ENCODE data around the gene AGBL5.

AGBL5 gene

GRCh38 chr2:27084297-27085061 is 33.0 kb downstream of the AGBL5 start:
- Histone ChIP-seq H3K9ac (ENCODE audit: low read length) (no peak overlapping the region), H3K79me2 (ENCODE audit: insufficient read depth, low read length) (no peaks in the 10 kb centered on the region), H3K9me3 (ENCODE audit: low read length) (no peaks in the 10 kb centered on the region), H2AFZ (ENCODE audit: low read length) (no peak overlapping the region), H3F3A (ENCODE audit: insufficient read depth, low read length) (no peaks in the 10 kb centered on the region), H3K9me2 (ENCODE audit: low read depth, low read length) (no peaks in the 10 kb centered on the region), H4K20me1 (ENCODE audit: insufficient read depth, low read length) (no peaks in the 10 kb centered on the region), H3K36me3 (ENCODE audit: insufficient read depth, low read length) (no peaks in the 10 kb centered on the region), H3K27me3 (ENCODE audit: insufficient read depth, low read length) (0 out of 2 replicates have a peak, but pooled peaks cover 11% of the 10 kb centered on the region), H3K4me3 (ENCODE audit: low read depth, low read length, poor library complexity, severe bottlenecking) (no peak overlapping the region), H3K4me1 (ENCODE audit: insufficient read depth, low read length, severe bottlenecking) (peaks cover 26% of the 10 kb centered on the region), H3K27ac (ENCODE audit: low read depth, low read length, poor library complexity, severe bottlenecking) (no peak overlapping the region), H3K4me2 (ENCODE audit: low read length) (no peak overlapping the region)
- no peak for TF ChIP-seq CTCF (IDR thresholded peaks at IDR 0.05; ENCODE audit: low read length)
- no peak for TF ChIP-seq EZH2 (IDR thresholded peaks at IDR 0.05; ENCODE audit: borderline replicate concordance, low read length)

- peak overlapping the region; percentile 67 for H3K4me3 ChIP-seq (ENCODE audit: low read depth, low read length, poor library complexity, severe bottlenecking)
- no peak overlapping the region for H2AFZ ChIP-seq (ENCODE audit: low read length)
- H3K9me2 ChIP-seq (ENCODE audit: low read depth, low read length) = no peaks in the 10 kb centered on the region
- H3K79me2 ChIP-seq (ENCODE audit: insufficient read depth, low read length) = no peaks in the 10 kb centered on the region
- H4K20me1 ChIP-seq (ENCODE audit: insufficient read depth, low read length) = no peaks in the 10 kb centered on the region
- peak overlapping the region; percentile 73; the same call in 1 of the 2 replicates for H3K9ac ChIP-seq (ENCODE audit: low read length)
- H3F3A ChIP-seq (ENCODE audit: insufficient read depth, low read length) = no peaks in the 10 kb centered on the region
- no peaks in the 10 kb centered on the region for H3K9me3 ChIP-seq (ENCODE audit: low read length)
- 0 out of 2 replicates have a peak, but pooled peaks cover 11% of the 10 kb centered on the region for H3K27me3 ChIP-seq (ENCODE audit: insufficient read depth, low read length)
- TF ChIP-seq CTCF (IDR thresholded peaks at IDR 0.05; ENCODE audit: low read length) (no peak), EZH2 (IDR thresholded peaks at IDR 0.05; ENCODE audit: borderline replicate concordance, low read length) (no peak)
- H3K27ac ChIP-seq (ENCODE audit: low read depth, low read length, poor library complexity, severe bottlenecking) = no peak overlapping the region
- H3K36me3 ChIP-seq (ENCODE audit: insufficient read depth, low read length) = no peaks in the 10 kb centered on the region
- peaks cover 26% of the 10 kb centered on the region for H3K4me1 ChIP-seq (ENCODE audit: insufficient read depth, low read length, severe bottlenecking)
- peak overlapping the region; percentile 88 for H3K4me2 ChIP-seq (ENCODE audit: low read length)
Measured at GRCh38 chr2:27085062-27085672, 33.7 kb downstream of the AGBL5 start.

DNA sequence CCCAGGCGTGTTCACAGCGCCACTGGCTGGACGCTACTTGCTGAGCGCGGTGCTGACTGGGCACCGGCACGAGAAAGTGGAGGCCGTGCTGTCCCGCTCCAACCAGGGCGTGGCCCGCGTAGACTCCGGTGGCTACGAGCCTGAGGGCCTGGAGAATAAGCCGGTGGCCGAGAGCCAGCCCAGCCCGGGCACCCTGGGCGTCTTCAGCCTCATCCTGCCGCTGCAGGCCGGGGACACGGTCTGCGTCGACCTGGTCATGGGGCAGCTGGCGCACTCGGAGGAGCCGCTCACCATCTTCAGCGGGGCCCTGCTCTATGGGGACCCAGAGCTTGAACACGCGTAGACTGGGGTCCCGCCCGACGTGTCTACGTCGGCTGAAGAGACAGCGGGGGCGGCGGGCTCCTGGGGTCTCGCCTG is 34.2 kb downstream of the AGBL5 start:
- Histone ChIP-seq H3K9ac (ENCODE audit: low read length) (peak overlapping the region; percentile 73), H4K20me1 (ENCODE audit: insufficient read depth, low read length) (no peaks in the 10 kb centered on the region), H3K4me1 (ENCODE audit: insufficient read depth, low read length, severe bottlenecking) (peaks cover 26% of the 10 kb centered on the region), H3F3A (ENCODE audit: insufficient read depth, low read length) (no peaks in the 10 kb centered on the region), H3K27me3 (ENCODE audit: insufficient read depth, low read length) (0 out of 2 replicates have a peak, but pooled peaks cover 11% of the 10 kb centered on the region), H3K36me3 (ENCODE audit: insufficient read depth, low read length) (no peaks in the 10 kb centered on the region), H3K79me2 (ENCODE audit: insufficient read depth, low read length) (no peaks in the 10 kb centered on the region), H3K4me2 (ENCODE audit: low read length) (peak overlapping the region; percentile 88), H3K27ac (ENCODE audit: low read depth, low read length, poor library complexity, severe bottlenecking) (no peak overlapping the region), H2AFZ (ENCODE audit: low read length) (no peak overlapping the region), H3K9me2 (ENCODE audit: low read depth, low read length) (no peaks in the 10 kb centered on the region), H3K4me3 (ENCODE audit: low read depth, low read length, poor library complexity, severe bottlenecking) (peak overlapping the region; percentile 67), H3K9me3 (ENCODE audit: low read length) (no peaks in the 10 kb centered on the region)
- TF ChIP-seq EZH2 (IDR thresholded peaks at IDR 0.05; ENCODE audit: borderline replicate concordance, low read length) (no peak), CTCF (IDR thresholded peaks at IDR 0.05; ENCODE audit: low read length) (no peak)
